Right ventricle myocardium inferior (tissue), 1 donor: ENCODE data around the gene MINDY2. TPM values are rescaled to one million over a fixed set of nuclear protein-coding genes. Genes with fewer than 3 reads are reported as not detected.
A peak's percentile ranks its signal among the peaks of the same experiment; 100 is the strongest.

Experiments
- ATAC-seq: fragments of 200-7000 bp; cut with Tn5 transposase; one replicate; pipeline ENCODE4 v1.9.1; 2020; ENCODE audit warnings: mild to moderate bottlenecking, moderate library complexity
- DNase-seq: peaks from one replicate; pipeline ENCODE4 v3.0.0; 2021; ENCODE audit errors: missing footprints
- intact Hi-C: fragments of 100-400 bp; cut with DNase I; formaldehyde crosslinking; loops from one replicate; pipeline ENCODE4 v1.11.0; 2022
- long read RNA-seq: library from polyadenylated mRNA; unstranded; transcript quantifications from one replicate; pipeline ENCODE4 v2.0.0, GENCODE V29; 2021
- total RNA-seq: library from RNA; stranded (reverse); fragmentation: NEBNext Ultra II Directional; extraction: Animal tissue kit (Norgen Biotek cat#: 25700); gene quantifications from one replicate; pipeline ENCODE4 v1.2.1, GENCODE V29; 2021
- donor health status: DM: no; HTN: yes; CAD: no; lungs with severe emphysema.

Gene MINDY2, protein sequence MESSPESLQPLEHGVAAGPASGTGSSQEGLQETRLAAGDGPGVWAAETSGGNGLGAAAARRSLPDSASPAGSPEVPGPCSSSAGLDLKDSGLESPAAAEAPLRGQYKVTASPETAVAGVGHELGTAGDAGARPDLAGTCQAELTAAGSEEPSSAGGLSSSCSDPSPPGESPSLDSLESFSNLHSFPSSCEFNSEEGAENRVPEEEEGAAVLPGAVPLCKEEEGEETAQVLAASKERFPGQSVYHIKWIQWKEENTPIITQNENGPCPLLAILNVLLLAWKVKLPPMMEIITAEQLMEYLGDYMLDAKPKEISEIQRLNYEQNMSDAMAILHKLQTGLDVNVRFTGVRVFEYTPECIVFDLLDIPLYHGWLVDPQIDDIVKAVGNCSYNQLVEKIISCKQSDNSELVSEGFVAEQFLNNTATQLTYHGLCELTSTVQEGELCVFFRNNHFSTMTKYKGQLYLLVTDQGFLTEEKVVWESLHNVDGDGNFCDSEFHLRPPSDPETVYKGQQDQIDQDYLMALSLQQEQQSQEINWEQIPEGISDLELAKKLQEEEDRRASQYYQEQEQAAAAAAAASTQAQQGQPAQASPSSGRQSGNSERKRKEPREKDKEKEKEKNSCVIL
- 38.2 TPM for total RNA-seq
- long read RNA-seq, full-length matches to known transcripts, result 31 of 37 reads
- long read RNA-seq, partial matches to known transcripts, result 3 of 37 reads
- long read RNA-seq, other reads (novel, unspliced or antisense), result 3 of 37 reads

DNA sequence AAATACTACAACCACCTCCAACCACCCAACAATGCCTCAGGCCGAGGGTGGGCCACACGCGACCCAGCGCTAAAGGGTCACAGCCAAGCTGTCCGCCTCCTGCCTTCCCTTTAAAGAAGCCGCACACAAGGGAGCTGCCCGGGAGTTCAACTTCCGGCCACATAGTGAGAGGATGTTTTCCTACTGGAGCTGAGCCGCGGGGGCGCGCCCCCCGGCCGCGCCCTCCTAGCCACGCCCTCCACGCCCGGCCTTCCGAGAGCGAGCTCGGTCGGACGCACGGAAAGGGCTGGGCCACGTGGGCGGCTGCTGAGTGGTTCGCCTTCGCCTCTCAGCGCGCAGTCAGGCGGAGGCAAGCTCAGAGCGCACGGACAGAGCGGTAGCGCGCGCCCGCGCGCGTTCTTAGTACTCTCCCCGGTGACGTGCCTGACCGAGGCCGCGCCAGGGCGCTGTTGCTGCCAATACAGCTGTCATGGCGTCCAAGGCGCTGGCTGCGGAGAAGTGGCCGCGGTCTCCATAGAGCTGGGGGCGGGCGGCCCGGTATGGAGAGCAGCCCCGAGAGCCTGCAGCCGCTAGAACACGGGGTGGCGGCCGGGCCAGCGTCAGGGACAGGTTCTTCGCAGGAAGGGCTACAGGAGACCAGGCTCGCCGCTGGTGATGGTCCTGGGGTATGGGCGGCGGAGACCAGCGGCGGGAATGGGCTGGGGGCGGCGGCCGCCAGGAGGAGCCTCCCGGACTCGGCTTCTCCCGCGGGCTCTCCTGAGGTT lies at the start of gene MINDY2:
TSS of gene MINDY2 (plus strand) at position 446 of the 764 bp plus-strand sequence. CDS start at position 540, 94 bp downstream.
- peak; percentile 100 for DNase-seq
- peak; percentile 99 for ATAC-seq
- intact Hi-C loops, result loop anchor here (1.0 to 10.0 kb wide), 5 partner anchors 22 to 666 kb away; partner anchors contain the start of genes ADAM10, FAM81A and SLTM

DNA sequence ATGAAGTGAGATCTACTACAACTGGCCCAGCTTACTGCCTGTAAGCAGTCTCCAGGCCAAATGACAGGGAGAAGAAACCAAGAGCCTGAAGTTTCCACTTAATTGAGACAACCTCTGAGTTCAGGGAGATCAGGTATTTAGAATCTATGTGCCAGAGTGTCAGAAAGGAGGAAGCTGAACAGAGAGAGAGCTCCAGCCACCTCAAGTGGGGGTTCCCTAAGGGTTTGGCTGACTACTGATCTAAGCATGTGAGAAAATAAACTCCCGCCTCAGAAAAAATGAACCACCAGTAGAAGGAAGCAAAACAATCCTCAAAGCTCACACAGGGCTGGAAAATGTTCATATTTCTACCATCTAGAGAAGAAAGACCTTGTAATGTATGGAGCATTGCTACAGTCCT lies 46.6 kb upstream of the MINDY2 start:
- ATAC-seq (peak; percentile 62), DNase-seq (no peak)
- intact Hi-C loops, result no loop called here

DNA sequence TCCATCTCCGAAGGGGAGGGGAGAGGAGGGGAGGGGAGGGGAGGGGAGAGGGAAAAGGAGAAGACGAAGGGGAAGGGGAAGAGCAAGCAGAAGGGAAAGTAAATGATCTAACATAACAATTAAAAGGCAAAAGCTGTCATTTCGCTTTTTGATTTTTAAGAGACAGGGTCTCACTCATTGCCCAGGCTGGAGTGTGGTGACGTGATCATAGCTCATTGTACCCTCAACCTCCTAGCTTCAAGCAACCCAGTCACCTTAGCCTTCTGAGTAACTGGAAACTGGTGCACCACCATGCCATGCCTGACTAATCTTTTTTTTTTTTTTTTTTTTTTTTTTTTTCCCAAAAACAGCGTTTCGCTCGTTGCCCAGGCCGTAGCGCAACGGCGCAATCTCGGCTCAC lies 44.2 kb upstream of the MINDY2 start:
- intact Hi-C loops, result no loop called here
- ATAC-seq (no peak), DNase-seq (no peak)

DNA sequence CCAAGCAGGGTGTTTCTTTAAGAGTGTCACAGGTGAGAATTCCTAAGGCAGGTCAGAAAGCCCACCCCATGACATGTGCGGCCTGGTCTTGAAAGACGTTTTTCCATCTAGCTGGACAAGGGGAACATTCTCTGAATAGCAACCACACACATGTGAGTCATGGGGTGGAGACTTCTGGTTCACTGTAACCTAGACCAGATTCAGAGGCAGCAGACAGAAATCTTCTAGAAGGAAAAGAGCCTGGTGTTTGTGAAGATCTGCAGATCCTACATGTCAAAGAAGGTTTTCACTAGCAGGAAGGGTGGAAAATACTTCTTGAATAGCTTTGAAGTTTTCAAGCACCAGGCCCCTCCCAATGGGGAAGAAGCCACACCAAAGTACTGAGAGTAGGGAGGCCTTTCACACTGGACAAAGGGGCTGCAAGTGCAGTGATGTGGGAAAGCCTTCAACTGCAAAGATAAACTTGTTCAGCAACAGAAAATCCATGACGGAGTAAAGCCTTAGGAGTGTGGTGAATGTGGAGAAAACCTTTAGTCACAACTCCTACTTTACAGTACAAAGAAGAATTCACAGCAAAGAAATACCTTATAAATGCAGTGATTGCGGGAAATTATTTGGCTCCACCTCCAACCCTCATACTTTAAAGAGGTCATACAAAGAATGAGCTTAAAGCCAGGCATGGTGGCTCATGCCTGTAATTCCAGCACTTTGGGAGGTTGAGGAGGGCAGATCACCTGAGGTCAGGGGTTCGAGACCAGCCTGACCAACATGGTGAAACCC lies 39.2 kb upstream of the MINDY2 start:
- DNase-seq, result no peak
- ATAC-seq, result peak; percentile 45
- intact Hi-C loops, result no loop called here

DNA sequence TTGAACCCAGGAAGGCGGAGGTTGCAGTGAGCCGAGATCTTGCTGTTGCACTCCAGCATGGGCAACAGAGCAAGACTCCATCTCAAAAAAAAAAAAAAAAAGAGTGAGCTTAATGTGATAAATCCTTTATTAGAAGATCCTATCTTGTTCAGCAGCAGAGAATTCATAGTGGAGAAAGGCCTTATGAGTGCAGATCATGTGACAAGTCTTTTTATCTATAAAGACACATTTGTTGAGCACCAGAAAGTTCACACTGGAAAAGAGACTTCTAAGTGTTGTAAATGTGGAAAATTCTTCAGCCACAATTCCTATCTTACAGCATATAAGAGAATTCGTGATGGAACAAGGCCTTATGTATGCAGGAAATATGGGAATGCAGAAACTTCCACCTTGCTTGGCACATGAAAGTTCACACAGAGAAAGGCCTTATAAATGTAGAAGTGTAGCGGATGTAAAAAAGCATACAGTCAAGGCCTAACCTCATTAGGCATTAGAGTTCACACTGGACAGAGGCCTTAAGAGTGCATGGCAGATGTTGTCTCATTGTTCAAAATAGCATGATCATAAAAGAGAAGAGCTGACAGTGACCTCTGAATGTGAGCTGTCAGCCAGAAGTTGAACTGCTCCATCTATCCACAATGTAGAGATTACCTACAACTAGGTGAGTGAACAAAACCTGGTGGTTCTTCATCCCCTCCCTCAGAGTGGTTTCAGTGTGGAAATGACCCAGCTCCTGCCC lies 38.3 kb upstream of the MINDY2 start:
- intact Hi-C loops, result no loop called here
- ATAC-seq, result no peak
- DNase-seq, result no peak

DNA sequence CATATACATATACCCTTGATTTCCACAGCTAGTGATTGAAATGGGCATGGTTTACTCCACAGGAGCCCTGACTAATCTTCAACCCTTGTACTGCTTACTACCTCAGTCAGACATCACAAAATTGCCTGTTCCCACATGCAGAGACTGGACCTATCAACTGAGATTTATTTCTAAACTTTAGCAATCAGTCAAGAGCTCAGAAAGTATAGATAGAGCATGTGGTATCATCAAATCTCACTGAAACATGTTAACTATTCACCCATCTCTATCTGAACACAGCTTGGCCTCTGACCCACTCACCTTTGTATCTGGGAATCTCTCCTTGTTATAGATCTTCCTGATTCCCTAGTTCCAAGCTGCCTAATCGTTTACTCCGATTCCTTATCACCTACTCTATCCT lies 36.2 kb upstream of the MINDY2 start:
- ATAC-seq (no peak), DNase-seq (no peak)
- intact Hi-C loops, result no loop called here

DNA sequence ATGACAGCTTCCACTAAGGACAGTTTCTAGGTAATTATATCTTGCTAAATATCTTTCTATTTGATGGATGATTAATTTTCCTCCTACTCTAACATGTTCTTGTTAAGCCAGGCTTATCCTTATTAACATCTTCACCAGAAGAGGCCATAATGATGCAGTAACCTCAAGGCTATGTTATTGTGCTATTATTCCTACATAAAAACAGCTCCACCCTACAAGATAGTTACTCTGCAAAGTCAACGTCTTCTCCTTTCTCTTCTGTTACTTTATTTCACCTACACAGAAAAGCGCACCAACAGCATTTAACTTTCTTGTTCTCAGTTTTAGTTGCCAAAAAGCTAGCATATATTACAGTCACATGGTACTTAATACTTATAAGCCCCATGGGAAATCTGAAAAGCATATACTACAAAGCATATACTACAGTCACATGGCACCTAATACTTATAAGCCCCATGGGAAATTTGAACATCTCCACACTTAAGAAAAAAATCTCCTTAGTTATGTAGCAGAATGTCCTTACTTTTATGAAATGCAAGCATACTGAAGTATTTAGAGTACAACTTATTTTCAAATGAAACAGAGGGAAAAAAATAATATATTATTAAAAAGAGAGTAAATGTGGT lies 35.0 kb upstream of the MINDY2 start:
- intact Hi-C loops, result no loop called here

DNA sequence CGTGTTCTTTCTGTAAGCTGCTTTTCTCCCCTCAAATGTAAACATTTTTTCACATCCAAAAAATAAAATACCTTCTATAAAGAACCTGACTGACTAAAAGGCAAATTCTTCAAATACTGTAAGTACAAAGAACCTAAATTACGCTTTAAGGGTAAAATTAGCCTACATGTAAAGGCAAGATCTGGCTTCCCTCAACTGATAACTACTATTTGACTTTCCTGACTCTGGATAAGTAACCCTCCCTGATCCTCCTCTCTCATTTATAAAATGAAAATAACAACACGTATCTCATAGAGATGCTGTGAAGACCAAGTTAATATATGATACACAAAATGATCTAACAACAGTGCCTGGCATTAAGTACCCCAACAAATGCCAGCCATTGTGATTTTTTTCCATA lies 33.8 kb upstream of the MINDY2 start:
- DNase-seq, result no peak
- no peak for ATAC-seq
- intact Hi-C loops, result no loop called here

More for the DNA sequence above, 35.0 kb upstream of the MINDY2 start:
- no peak for ATAC-seq
- DNase-seq, result no peak

DNA sequence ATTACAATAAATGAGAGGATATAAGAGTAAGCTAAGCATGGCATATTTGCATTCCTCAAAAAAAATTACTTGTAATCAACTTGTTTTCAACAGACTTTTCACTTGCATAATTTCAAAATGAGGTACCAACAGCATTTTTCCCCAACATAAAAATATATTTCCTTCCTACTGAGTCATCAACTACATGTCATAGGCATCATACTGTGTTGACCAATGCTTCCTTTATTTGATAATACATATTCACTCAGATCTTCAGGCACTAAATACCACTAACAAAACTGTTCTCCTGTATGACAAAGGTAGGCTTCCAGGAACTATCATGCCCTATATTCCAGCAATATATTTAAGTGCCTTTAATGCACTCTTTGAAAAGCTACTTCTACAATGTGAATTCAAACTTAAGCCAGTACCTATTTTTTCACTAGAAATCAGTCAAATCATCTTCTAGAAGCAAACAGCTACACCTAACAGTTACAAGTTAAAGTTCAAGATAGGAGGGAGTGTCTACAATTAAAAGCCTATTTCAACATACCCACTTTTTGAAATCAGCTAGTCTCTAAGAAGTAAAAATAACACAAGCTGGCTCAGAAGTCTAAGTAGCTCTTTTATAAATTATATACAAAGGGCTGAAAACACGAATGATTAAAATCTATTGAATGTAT lies 32.9 kb upstream of the MINDY2 start:
- intact Hi-C loops, result no loop called here
- DNase-seq (no peak), ATAC-seq (no peak)

DNA sequence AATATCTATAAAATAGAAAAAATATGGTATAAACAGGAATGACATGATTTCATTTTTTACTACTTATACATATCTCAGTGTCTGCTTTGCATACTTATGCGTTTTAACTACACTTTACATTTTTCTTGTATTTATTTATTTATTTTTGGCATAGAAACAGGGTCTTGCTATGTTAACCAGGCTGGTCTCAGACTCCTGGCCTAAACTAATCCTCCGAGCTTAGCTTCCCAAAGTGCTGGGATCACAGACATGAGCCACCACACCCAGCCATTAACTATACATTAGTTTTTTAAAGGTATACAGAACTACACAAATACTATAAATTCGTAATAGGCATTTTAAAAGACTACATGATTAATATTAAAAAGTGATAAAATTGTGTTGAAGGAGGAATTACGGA lies 30.7 kb upstream of the MINDY2 start:
- intact Hi-C loops, result loop anchor here (10.0 kb wide), 1 partner anchor 196 kb away; no protein-coding TSS in a partner anchor
- DNase-seq, result no peak
- no peak for ATAC-seq

DNA sequence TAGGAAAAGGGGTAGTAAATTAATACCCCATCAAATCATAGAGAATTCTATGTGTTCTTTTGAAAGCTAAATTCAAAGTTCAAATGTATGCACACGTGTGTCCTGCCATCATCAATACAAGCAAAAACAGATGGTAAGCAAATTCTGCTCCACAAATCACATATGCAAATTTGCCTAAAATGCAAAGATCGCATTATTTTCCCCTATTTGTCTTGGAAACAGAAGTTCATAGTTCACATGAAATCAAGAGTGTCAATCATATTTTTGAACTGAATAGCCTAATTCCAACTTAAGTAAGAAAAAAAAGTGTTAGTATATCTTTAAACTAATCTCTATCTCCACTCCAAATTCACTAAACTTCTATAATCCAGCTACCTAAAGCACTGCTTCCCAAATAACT lies 30.1 kb upstream of the MINDY2 start:
- intact Hi-C loops, result loop anchor here (10.0 kb wide), 1 partner anchor 196 kb away; no protein-coding TSS in a partner anchor
- DNase-seq (no peak), ATAC-seq (no peak)

DNA sequence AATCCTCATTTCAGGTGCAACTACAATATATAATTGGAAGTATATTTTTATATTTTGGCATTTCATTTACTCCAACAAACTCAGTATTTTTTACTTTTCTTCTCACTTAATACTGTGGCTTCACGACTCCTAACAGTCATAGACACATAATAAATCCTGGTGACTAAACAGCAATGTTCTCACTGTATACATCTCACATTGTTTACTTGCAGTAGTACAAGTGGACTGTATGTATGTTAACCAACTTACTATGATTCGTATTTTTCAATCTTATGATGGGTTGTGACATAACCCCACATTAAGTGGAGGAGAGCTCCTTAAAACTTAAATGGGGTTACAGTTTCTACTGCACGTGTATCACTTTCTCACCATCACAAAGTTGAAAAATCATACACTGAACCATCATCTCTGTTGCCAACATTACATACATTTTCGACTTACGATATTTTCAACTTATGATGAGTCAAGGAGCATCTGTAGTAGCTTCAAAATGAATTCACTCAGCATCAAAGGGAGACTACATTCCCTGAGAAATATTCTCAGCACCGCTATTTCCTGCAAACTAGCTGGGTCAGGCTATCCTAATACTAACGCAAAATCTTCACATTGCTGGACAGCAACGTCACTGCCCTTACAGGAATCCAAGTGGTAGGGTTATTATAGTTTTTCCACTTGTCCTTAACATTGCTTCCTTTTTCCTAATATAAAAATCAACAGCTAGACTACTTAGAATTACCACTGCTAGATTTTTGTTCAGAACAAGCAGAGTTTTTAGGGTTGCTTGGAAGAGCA lies 28.9 kb upstream of the MINDY2 start:
- intact Hi-C loops, result loop anchor here (10.0 kb wide), 1 partner anchor 197 kb away; no protein-coding TSS in a partner anchor

DNA sequence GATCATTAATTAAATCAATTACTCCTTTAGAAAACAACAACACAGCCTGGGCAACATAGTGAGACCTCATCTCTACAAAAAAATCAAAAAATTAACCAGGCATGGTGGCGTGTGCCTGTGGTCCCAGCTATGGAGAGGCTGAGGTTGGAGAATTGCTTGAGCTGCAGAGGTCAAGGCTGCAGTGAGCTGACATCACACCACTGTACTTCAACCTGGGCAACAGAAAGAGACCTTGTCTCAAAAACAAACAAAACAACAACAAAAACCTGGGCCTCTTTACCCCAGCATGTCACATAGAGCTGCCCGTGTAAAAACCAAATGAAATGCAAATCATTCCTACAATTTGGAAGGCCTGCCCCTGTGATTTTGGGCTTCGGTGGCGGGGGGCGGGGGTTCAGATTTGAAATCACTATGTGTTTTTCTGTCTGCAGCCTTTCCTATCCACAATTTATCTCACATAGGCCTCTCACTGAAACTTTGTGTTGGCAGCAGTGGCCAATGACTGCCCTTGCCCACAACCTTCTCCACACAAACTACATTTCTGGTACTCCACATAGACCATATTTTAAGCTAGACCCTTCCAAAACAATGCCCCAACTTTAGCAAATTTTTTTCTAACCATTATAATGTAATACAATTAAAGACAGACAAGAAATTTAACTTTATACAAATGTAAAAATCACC lies 28.1 kb upstream of the MINDY2 start:
- peak; percentile 58 for ATAC-seq
- no peak for DNase-seq
- intact Hi-C loops, result loop anchor here (10.0 kb wide), 1 partner anchor 198 kb away; no protein-coding TSS in a partner anchor

More for the DNA sequence above, 28.9 kb upstream of the MINDY2 start:
- no peak for ATAC-seq
- DNase-seq, result no peak

DNA sequence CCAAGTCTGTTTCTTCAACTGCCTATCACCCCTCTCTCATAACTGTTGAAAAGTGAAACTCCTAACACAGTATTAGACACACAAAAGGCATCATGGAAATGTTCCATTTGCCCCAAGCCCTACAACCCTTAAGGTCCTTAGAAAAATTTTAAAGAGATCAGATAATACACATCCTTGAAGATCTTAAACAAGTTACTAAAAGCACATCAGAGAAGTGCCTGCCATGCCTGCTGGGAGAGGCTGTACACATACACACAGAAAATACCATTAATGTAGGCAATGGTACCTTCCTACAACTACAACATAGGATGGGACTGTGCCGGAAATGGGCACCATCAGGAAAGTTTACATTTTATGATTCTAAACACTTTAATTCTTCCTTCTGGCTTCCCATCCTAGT lies 24.9 kb upstream of the MINDY2 start:
- no peak for DNase-seq
- ATAC-seq, result no peak
- intact Hi-C loops, result loop anchor here (5.0 to 10.0 kb wide), 5 partner anchors 69 to 474 kb away; no protein-coding TSS in a partner anchor
